H1 (cell line): ENCODE results near the gene DUOXA2. TPM values are rescaled to one million over a fixed set of nuclear protein-coding genes. Genes with fewer than 3 reads are reported as not detected.

ENCODE experiments used
- CTCF ChIA-PET: fragments of 300-600 bp; sonication (Branson Sonifier 250); formaldehyde crosslinking; loops from one replicate; lab custom pipeline; 2021; ENCODE audit not compliant: partially characterized antibody; lab: Charles Lee
- POLR2A ChIA-PET: fragments of 300-600 bp; sonication (Branson Sonifier 250); formaldehyde crosslinking; loops from one replicate; lab custom pipeline; 2021; ENCODE audit warnings: inconsistent platforms; ENCODE audit not compliant: partially characterized antibody; lab: Charles Lee
- DNase-seq, 2 experiments: peaks; one replicate each; pipeline versions ENCODE4 v3.0.0 to v3.0.0-alpha.2; 2010 to 2022; ENCODE audit warnings: low spot score in 2 of 2, low read depth in 1 of 2, mixed read lengths in 1 of 2
- FAIRE-seq: peaks from 2 replicates; lab custom pipeline; 2011; peaks lifted over from hg19 to GRCh38; lab: Jason Lieb, UNC
- H2AFZ ChIP-seq: 2 replicates; pipeline ENCODE4 v1.8.1; 2012; ENCODE audit warnings: low read length, inconsistent platforms
- H2AK5ac ChIP-seq: 2 replicates; pipeline ENCODE4 v1.6.1; 2013; ENCODE audit warnings: low read depth, low read length
- H2BK120ac ChIP-seq: replicated peaks from 2 replicates; pipeline ENCODE3; 2013; ENCODE audit warnings: low read depth, low read length, inconsistent platforms
- H2BK12ac ChIP-seq: 2 replicates; pipeline ENCODE4 v1.6.1; 2013; ENCODE audit warnings: low read depth, low read length
- H2BK15ac ChIP-seq: 2 replicates; pipeline ENCODE4 v1.6.1; 2013; ENCODE audit warnings: low read length
- H2BK20ac ChIP-seq: 2 replicates; pipeline ENCODE4 v1.6.1; 2013; ENCODE audit warnings: low read length
- H2BK5ac ChIP-seq: 2 replicates; pipeline ENCODE4 v1.6.1; 2013; ENCODE audit warnings: low read depth, low read length
- H3K14ac ChIP-seq: 2 replicates; pipeline ENCODE4 v1.6.1; 2013; ENCODE audit warnings: inconsistent platforms; ENCODE audit not compliant: insufficient read length
- H3K18ac ChIP-seq: 2 replicates; pipeline ENCODE4 v1.6.1; 2013; ENCODE audit warnings: low read length; ENCODE audit errors: extremely low read depth
- H3K23ac ChIP-seq: 2 replicates; pipeline ENCODE4 v1.6.1; 2013; ENCODE audit warnings: inconsistent platforms; ENCODE audit not compliant: insufficient read length
- H3K23me2 ChIP-seq: 2 replicates; pipeline ENCODE4 v1.6.1; 2013; ENCODE audit warnings: low read depth, low read length
- H3K27ac ChIP-seq: 2 replicates; pipeline ENCODE4 v1.6.1; 2011; ENCODE audit warnings: low read depth, low read length, inconsistent platforms
- H3K27me3 ChIP-seq, 4 experiments: replicated peaks in 1 of 4; 1 replicate in 1 of 4; 2 replicates in 3 of 4; pipeline versions ENCODE4 v1.6.1 to v1.8.1; 2011 to 2013; ENCODE audit warnings: low read length in 3 of 4, mild to moderate bottlenecking in 3 of 4, inconsistent platforms in 2 of 4, mixed read lengths in 2 of 4, moderate library complexity in 1 of 4; ENCODE audit not compliant: control insufficient read depth in 3 of 4, insufficient read depth in 3 of 4; ENCODE audit errors: extremely low read depth in 1 of 4
- H3K36me3 ChIP-seq, 4 experiments: 2 replicates each; pipeline versions ENCODE4 v1.6.1 to v1.8.1; 2011 to 2013; ENCODE audit warnings: mild to moderate bottlenecking in 4 of 4, low read length in 3 of 4, moderate library complexity in 2 of 4, control low read depth in 1 of 4, inconsistent platforms in 1 of 4; ENCODE audit not compliant: insufficient read depth in 4 of 4, control insufficient read depth in 2 of 4
- H3K4ac ChIP-seq: replicated peaks from 2 replicates; pipeline ENCODE3; 2013; ENCODE audit warnings: low read length, low read depth, mixed read lengths, inconsistent platforms; ENCODE audit not compliant: insufficient read length
- H3K4me1 ChIP-seq, 4 experiments: replicated peaks in 1 of 4; 1 replicate in 1 of 4; 2 replicates in 3 of 4; pipeline versions ENCODE4 v1.6.1 to v1.8.1; 2011 to 2013; ENCODE audit warnings: low read length in 3 of 4, inconsistent platforms in 2 of 4, mixed read lengths in 1 of 4; ENCODE audit not compliant: insufficient read depth in 4 of 4, control insufficient read depth in 3 of 4
- H3K4me2 ChIP-seq, 2 experiments: 2 replicates each; pipeline versions ENCODE4 v1.6.1 to v1.8.1; 2011 to 2013; ENCODE audit warnings: low read depth in 2 of 2, low read length in 2 of 2, control low read depth in 1 of 2, inconsistent platforms in 1 of 2, mild to moderate bottlenecking in 1 of 2; ENCODE audit not compliant: insufficient read depth in 1 of 2
- H3K4me3 ChIP-seq, 4 experiments: fragments of 200-600, 300-600 bp in 1 of 4; sonication (generic), shearing (Covaris generic), sonication (Bioruptor Twin) in 1 of 4; 2 replicates each; pipeline versions ENCODE4 v1.5.1 to v1.8.1; 2011 to 2016; ENCODE audit warnings: low read length in 4 of 4, low read depth in 3 of 4, control low read depth in 2 of 4, inconsistent platforms in 2 of 4, mild to moderate bottlenecking in 2 of 4, mixed read lengths in 1 of 4, moderate library complexity in 1 of 4; ENCODE audit not compliant: insufficient read depth in 2 of 4; ENCODE audit errors: extremely low read depth in 1 of 4
- H3K56ac ChIP-seq: replicated peaks from 2 replicates; pipeline ENCODE3; 2013; ENCODE audit warnings: low read depth, mild to moderate bottlenecking, mixed read lengths, low read length, inconsistent platforms; ENCODE audit not compliant: insufficient read length
- H3K79me1 ChIP-seq: 2 replicates; pipeline ENCODE4 v1.6.1; 2013; ENCODE audit warnings: low read depth, low read length, control low read depth
- H3K79me2 ChIP-seq, 2 experiments: 2 replicates each; pipeline versions ENCODE4 v1.6.1 to v1.8.1; 2012 to 2013; ENCODE audit warnings: low read length in 2 of 2, mild to moderate bottlenecking in 2 of 2, inconsistent platforms in 1 of 2; ENCODE audit not compliant: insufficient read depth in 2 of 2, control insufficient read depth in 1 of 2
- H3K9ac ChIP-seq, 4 experiments: replicated peaks in 1 of 4; 1 replicate in 1 of 4; 2 replicates in 3 of 4; pipeline versions ENCODE4 v1.6.1 to v1.8.1; 2011 to 2013; ENCODE audit warnings: low read depth in 3 of 4, low read length in 3 of 4, control low read depth in 2 of 4, mild to moderate bottlenecking in 2 of 4, moderate library complexity in 2 of 4, inconsistent platforms in 1 of 4; ENCODE audit errors: extremely low read depth in 1 of 4
- H3K9me3 ChIP-seq, 2 experiments: 2 replicates each; pipeline versions ENCODE4 v1.6.1 to v1.8.1; 2012 to 2013; ENCODE audit warnings: mild to moderate bottlenecking in 2 of 2, moderate library complexity in 2 of 2, control low read depth in 1 of 2, inconsistent platforms in 1 of 2, low read depth in 1 of 2, low read length in 1 of 2, mixed read lengths in 1 of 2; ENCODE audit not compliant: insufficient read depth in 2 of 2
- H4K20me1 ChIP-seq, 2 experiments: replicated peaks in 1 of 2; 2 replicates each; pipeline versions ENCODE3 to v1.8.1; 2011 to 2013; ENCODE audit warnings: inconsistent platforms in 2 of 2, low read length in 2 of 2, mild to moderate bottlenecking in 1 of 2; ENCODE audit not compliant: insufficient read depth in 2 of 2, control insufficient read depth in 1 of 2
- H4K5ac ChIP-seq: 2 replicates; pipeline ENCODE4 v1.6.1; 2013; ENCODE audit warnings: low read length, low read depth, mixed read lengths, inconsistent platforms; ENCODE audit not compliant: insufficient read length
- H4K8ac ChIP-seq: 2 replicates; pipeline ENCODE4 v1.8.0; 2013; ENCODE audit warnings: mild to moderate bottlenecking, moderate library complexity, low read length, inconsistent platforms; ENCODE audit not compliant: insufficient read depth; ENCODE audit errors: extremely low read depth
- H4K91ac ChIP-seq: replicated peaks from 2 replicates; pipeline ENCODE3; 2013; ENCODE audit warnings: low read length, mixed read lengths, inconsistent platforms; ENCODE audit not compliant: insufficient read length
- BRCA1 ChIP-seq: IDR thresholded peaks from 2 replicates; pipeline ENCODE4 v1.6.1; 2012; ENCODE audit warnings: low read depth, low read length, improper control_type of control experiment
- CREB1 ChIP-seq: IDR thresholded peaks from 2 replicates; pipeline ENCODE4 v1.6.1; 2012; ENCODE audit warnings: inconsistent platforms
- CTCF ChIP-seq, 3 experiments: IDR thresholded peaks; 1 replicate in 2 of 3; 2 replicates in 1 of 3; pipeline versions ENCODE4 v1.5.1 to v1.6.1; 2011; ENCODE audit warnings: low read length in 3 of 3, mild to moderate bottlenecking in 3 of 3, inconsistent platforms in 2 of 3, low read depth in 1 of 3, moderate library complexity in 1 of 3; ENCODE audit not compliant: insufficient read depth in 1 of 3; ENCODE audit errors: control extremely low read depth in 1 of 3
- NANOG ChIP-seq: IDR thresholded peaks from 2 replicates; pipeline ENCODE4 v1.6.1; 2011; ENCODE audit warnings: low read length, low read depth, mild to moderate bottlenecking, inconsistent platforms; ENCODE audit not compliant: insufficient read depth, poor library complexity, severe bottlenecking
- PHF8 ChIP-seq: fragments of 200-600 bp; sonication (generic); conservative IDR thresholded peaks from 2 replicates; pipeline ENCODE4 v1.7.1; 2012; ENCODE audit warnings: low read depth, mild to moderate bottlenecking, inconsistent platforms, low read length, moderate library complexity
- RAD21 ChIP-seq, 2 experiments: IDR thresholded peaks in 1 of 2; conservative IDR thresholded peaks in 1 of 2; 2 replicates each; pipeline ENCODE4 v1.6.1; 2011; ENCODE audit warnings: low read depth in 2 of 2, low read length in 2 of 2, improper control_type of control experiment in 1 of 2, inconsistent platforms in 1 of 2, mild to moderate bottlenecking in 1 of 2, moderate library complexity in 1 of 2
- RFX5 ChIP-seq: IDR thresholded peaks from 2 replicates; pipeline ENCODE4 v1.6.1; 2011; ENCODE audit warnings: low read depth, low read length, improper control_type of control experiment, borderline replicate concordance
- WGBS, 2 experiments: shearing (Covaris generic) in 1 of 2; methylation state at CpG; one replicate each; pipeline versions ENCODE4 v1.1.6 to v1.1.7; 2013 to 2015; ENCODE audit warnings: low lambda C conversion rate in 2 of 2, mixed read lengths in 2 of 2, inconsistent platforms in 1 of 2, low coverage in 1 of 2, missing lambda C conversion rate in 1 of 2; ENCODE audit not compliant: insufficient replicate concordance in 2 of 2, insufficient coverage in 1 of 2, insufficient read length in 1 of 2; ENCODE audit errors: extremely low coverage in 1 of 2, missing lambda C conversion rate in 1 of 2; 5-methylcytosine and 5-hydroxymethylcytosine counted together
- polyA plus RNA-seq, 7 experiments: library from polyadenylated mRNA; depleted of rRNA in 3 of 7; stranded (reverse) in 5 of 7; unstranded in 2 of 7; fragments of >200 nt in 5 of 7; fragments of 200-250 nt in 2 of 7; gene quantifications; 1 replicate in 5 of 7; 2 replicates in 1 of 7; 4 replicates in 1 of 7; pipeline versions ENCODE4 v1.2.1 to v1.2.3, GENCODE V29; 2011 to 2013; ENCODE audit warnings: missing spikeins in 2 of 7, mixed read lengths in 2 of 7
- total RNA-seq: library from RNA; stranded (reverse); fragmentation: NEBNext Ultra II Directional; extraction: Animal tissue kit (Norgen Biotek cat#: 25700); gene quantifications from 2 replicates; pipeline ENCODE4 v1.2.1, GENCODE V29; 2021

Gene DUOXA2
- total and polyA plus RNA-seq, 2 of the 8 experiments (the other 6 are each of a cell fraction or from before 2014, with no cell fraction given): 0.05 TPM; not detected in 1

GRCh38 chr15:45144775-45145174 lies 30.6 kb downstream of the DUOXA2 start:
- no peak overlapping the region for H3K18ac ChIP-seq
- no peaks in the 10 kb centered on the region for H3K79me2 ChIP-seq
- no peak overlapping the region for H2BK20ac ChIP-seq
- no peaks in the 10 kb centered on the region for H3K36me3 ChIP-seq
- WGBS, 2 experiments: 85% methylated on average over 9 of the region's 9 CpGs; no CpG with 5 or more reads in 1 of the 2 experiments
- no peak overlapping the region for H3K4me2 ChIP-seq
- no peak overlapping the region for H2BK5ac ChIP-seq
- H3K9ac ChIP-seq: no peak overlapping the region
- no peak overlapping the region for H3K23ac ChIP-seq
- no peak overlapping the region for H3K14ac ChIP-seq
- no peaks in the 10 kb centered on the region; the same call in 1 of the 2 replicates for H3K79me1 ChIP-seq
- H3K27me3 ChIP-seq: no peaks in the 10 kb centered on the region; a peak in 1 of 7 replicates
- CTCF ChIA-PET: interaction anchor here (1.3 to 10.1 kb wide), 3 partner anchors 12 to 20 kb away, joined by 3 to 57 read pairs (median 12); no protein-coding TSS in a partner anchor
- no peak overlapping the region for H2BK120ac ChIP-seq
- H3K23me2 ChIP-seq: no peaks in the 10 kb centered on the region
- TF ChIP-seq NANOG: no peak
- TF ChIP-seq RAD21 (IDR thresholded peaks at IDR 0.05 in 1 of 2, conservative IDR thresholded peaks at IDR 0.05 in 1 of 2; ENCODE audit: low read depth in 2 of 2, low read length in 2 of 2): no peak
- no peak for TF ChIP-seq CTCF (IDR thresholded peaks at IDR 0.05; ENCODE audit: control extremely low read depth in 1 of 3, insufficient read depth in 1 of 3, low read depth in 1 of 3, low read length in 3 of 3)
- TF ChIP-seq RFX5: no peak
- no peak for TF ChIP-seq BRCA1
- no peak for TF ChIP-seq PHF8
- no peak for TF ChIP-seq CREB1
- no peak overlapping the region for H4K5ac ChIP-seq
- FAIRE-seq (no peak), DNase-seq (no peak)
- no peak overlapping the region for H3K4me3 ChIP-seq
- no peak overlapping the region for H4K91ac ChIP-seq
- H4K20me1 ChIP-seq: no peaks in the 10 kb centered on the region
- H2AFZ ChIP-seq: no peak overlapping the region
- H3K27ac ChIP-seq: no peak overlapping the region
- no peak overlapping the region for H3K4ac ChIP-seq
- no peak overlapping the region for H4K8ac ChIP-seq
- H3K9me3 ChIP-seq: no peaks in the 10 kb centered on the region
- no peak overlapping the region for H2BK12ac ChIP-seq
- no peak overlapping the region for H2BK15ac ChIP-seq
- H3K56ac ChIP-seq: no peak overlapping the region
- POLR2A ChIA-PET: no interaction called here
- H3K4me1 ChIP-seq: no peaks in the 10 kb centered on the region; a peak in 1 of 7 replicates
- H2AK5ac ChIP-seq: no peak overlapping the region
